ENCODE data around the gene TINCR. TPM values are rescaled to one million over a fixed set of nuclear protein-coding genes. Genes with fewer than 3 reads are reported as not detected.

Gene TINCR
- total RNA-seq, 6 experiments from 2014 or later: 0.05 to 0.34 (median 0.13) TPM; not detected in 1

Other genes starting within 250 kb of the TINCR start
- gene PTPRS, start 227.1 kb downstream of the TINCR start, total RNA-seq (2021; fragmentation: NEBNext Ultra II Directional; extraction: Animal tissue kit (Norgen Biotek cat#: 25700)): 100 to 1,000 TPM in 2 of 6 experiments, 10 to 100 TPM in 4; 78.4 to 102 (median 96.8) TPM
- not detected for gene ZNRF4, start 112.5 kb downstream of the TINCR start, total RNA-seq (2021; fragmentation: NEBNext Ultra II Directional; extraction: Animal tissue kit (Norgen Biotek cat#: 25700))
- gene SAFB2, start 54.8 kb upstream of the TINCR start, total RNA-seq (2021; fragmentation: NEBNext Ultra II Directional; extraction: Animal tissue kit (Norgen Biotek cat#: 25700)): 10 to 100 TPM; 30.4 to 41.8 (median 37.3) TPM
- gene SAFB, start 55.1 kb upstream of the TINCR start, total RNA-seq (2021; fragmentation: NEBNext Ultra II Directional; extraction: Animal tissue kit (Norgen Biotek cat#: 25700)): 10 to 100 TPM; 41.7 to 53.6 (median 49.3) TPM
- 10 to 100 TPM; 77.9 to 91.6 (median 80.1) TPM for gene MICOS13, start 112.6 kb upstream of the TINCR start, total RNA-seq (2021; fragmentation: NEBNext Ultra II Directional; extraction: Animal tissue kit (Norgen Biotek cat#: 25700))
- gene HSD11B1L, start 113.1 kb upstream of the TINCR start, total RNA-seq (2021; fragmentation: NEBNext Ultra II Directional; extraction: Animal tissue kit (Norgen Biotek cat#: 25700)): 1 to 10 TPM; 3.5 to 9.1 (median 4.5) TPM
- 100 to 1,000 TPM; 712 to 903 (median 850) TPM for gene RPL36, start 122.3 kb upstream of the TINCR start, total RNA-seq (2021; fragmentation: NEBNext Ultra II Directional; extraction: Animal tissue kit (Norgen Biotek cat#: 25700))
- gene LONP1, start 152.2 kb upstream of the TINCR start, total RNA-seq (2021; fragmentation: NEBNext Ultra II Directional; extraction: Animal tissue kit (Norgen Biotek cat#: 25700)): 10 to 100 TPM; 67.9 to 86.0 (median 72.9) TPM
- gene CATSPERD, start 152.7 kb upstream of the TINCR start, total RNA-seq (2021; fragmentation: NEBNext Ultra II Directional; extraction: Animal tissue kit (Norgen Biotek cat#: 25700)): not detected
- 1 to 10 TPM in 5 of 6 experiments, under 1 TPM in 1; 0.92 to 1.6 (median 1.4) TPM for gene PRR22, start 216.8 kb upstream of the TINCR start, total RNA-seq (2021; fragmentation: NEBNext Ultra II Directional; extraction: Animal tissue kit (Norgen Biotek cat#: 25700))
- gene DUS3L, start 223.2 kb upstream of the TINCR start, total RNA-seq (2021; fragmentation: NEBNext Ultra II Directional; extraction: Animal tissue kit (Norgen Biotek cat#: 25700)): 10 to 100 TPM; 15.6 to 20.5 (median 18.3) TPM
- not detected for gene NRTN, start 237.1 kb upstream of the TINCR start, total RNA-seq (2021; fragmentation: NEBNext Ultra II Directional; extraction: Animal tissue kit (Norgen Biotek cat#: 25700))

Data from HFFc6 (cell line).